HEK293 (cell line): ENCODE data around the gene ZNF493.

ENCODE experiments used
- MEIS1 ChIP-seq: sonication (generic); formaldehyde crosslinking; IDR thresholded peaks from 2 replicates; pipeline ENCODE4 v1.8.1; 2022; ENCODE audit warnings: missing genetic modification reagents, mild to moderate bottlenecking, borderline replicate concordance
- ZBTB1 ChIP-seq: fragments of 450-650 bp; formaldehyde crosslinking; IDR thresholded peaks from 2 replicates; pipeline ENCODE4 v1.5.1; 2016; ENCODE audit warnings: missing biosample characterization, missing genetic modification characterization
- TF ChIP-seq, protein P1 (sequence below): fragments of 450-650 bp; formaldehyde crosslinking; IDR thresholded peaks from 2 replicates; pipeline ENCODE4 v1.5.1; 2016; ENCODE audit warnings: missing biosample characterization, missing genetic modification characterization

DNA sequence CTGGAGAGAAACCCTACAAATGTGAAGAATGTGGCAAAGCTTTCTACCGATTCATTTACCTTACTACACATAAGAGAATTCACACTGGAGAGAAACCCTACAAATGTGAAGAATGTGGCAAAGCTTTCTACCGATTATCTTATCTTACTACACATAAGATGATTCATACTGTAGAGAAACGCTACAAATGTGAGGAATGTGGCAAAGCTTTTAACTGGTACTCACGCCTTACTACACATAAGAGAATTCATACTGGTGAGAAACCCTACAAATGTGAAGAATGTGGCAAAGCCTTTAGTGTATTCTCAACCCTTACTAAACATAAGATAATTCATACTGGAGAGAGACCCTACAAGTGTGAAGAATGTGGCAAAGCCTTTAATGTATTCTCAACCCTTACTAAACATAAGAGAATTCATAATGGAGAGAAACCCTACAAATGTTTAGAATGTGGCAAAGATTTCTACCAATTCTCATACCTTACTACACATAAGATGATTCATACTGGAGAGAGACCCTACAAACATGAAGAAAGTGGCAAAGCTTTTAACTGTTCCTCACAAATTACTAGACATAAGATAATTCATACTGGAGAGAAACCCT is 12.9 kb upstream of the ZNF493 start:
- TF ChIP-seq, protein P1, sequence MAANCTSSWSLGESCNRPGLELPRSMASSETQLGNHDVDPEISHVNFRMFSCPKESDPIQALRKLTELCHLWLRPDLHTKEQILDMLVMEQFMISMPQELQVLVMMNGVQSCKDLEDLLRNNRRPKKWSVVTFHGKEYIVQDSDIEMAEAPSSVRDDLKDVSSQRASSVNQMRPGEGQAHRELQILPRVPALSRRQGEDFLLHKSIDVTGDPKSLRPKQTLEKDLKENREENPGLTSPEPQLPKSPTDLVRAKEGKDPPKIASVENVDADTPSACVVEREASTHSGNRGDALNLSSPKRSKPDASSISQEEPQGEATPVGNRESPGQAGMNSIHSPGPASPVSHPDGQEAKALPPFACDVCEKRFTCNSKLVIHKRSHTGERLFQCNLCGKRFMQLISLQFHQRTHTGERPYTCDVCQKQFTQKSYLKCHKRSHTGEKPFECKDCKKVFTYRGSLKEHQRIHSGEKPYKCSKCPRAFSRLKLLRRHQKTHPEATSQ (tag by site-specific recombination), result no peak
- TF ChIP-seq MEIS1 (CRISPR knock-in tag) (no peak), ZBTB1 (tag by site-specific recombination) (no peak)
